Activated naive CD8-positive, alpha-beta T cell treated with anti-CD3 and anti-CD28 coated beads, Interleukin-2, amount 50 U/mL, for 24 hours (primary cell): ENCODE data around the gene HLA-DRA.

Experiments used
- ATAC-seq: fragments of 150-1000 bp; cut with Tn5 transposase; one replicate; pipeline ENCODE4 v1.10.0; 2021
- DNase-seq: peaks from one replicate; pipeline ENCODE4 v3.0.0; 2021
- H3K27ac Mint-ChIP-seq: one replicate; pipeline ENCODE4 v1.8.0; 2021; ENCODE audit warnings: mild to moderate bottlenecking, mixed read lengths
- H3K27me3 Mint-ChIP-seq: one replicate; pipeline ENCODE4 v1.8.0; 2021; ENCODE audit warnings: mixed read lengths
- H3K36me3 Mint-ChIP-seq: one replicate; pipeline ENCODE4 v1.8.0; 2021; ENCODE audit warnings: low read depth, mixed read lengths
- H3K4me1 Mint-ChIP-seq: one replicate; pipeline ENCODE4 v1.8.0; 2021; ENCODE audit warnings: mixed read lengths
- H3K4me3 Mint-ChIP-seq: one replicate; pipeline ENCODE4 v1.8.0; 2021; ENCODE audit warnings: mild to moderate bottlenecking, moderate library complexity, mixed read lengths
- H3K9me3 Mint-ChIP-seq: one replicate; pipeline ENCODE4 v1.8.0; 2021; ENCODE audit warnings: mixed read lengths

The HLA-DRA gene

DNA sequence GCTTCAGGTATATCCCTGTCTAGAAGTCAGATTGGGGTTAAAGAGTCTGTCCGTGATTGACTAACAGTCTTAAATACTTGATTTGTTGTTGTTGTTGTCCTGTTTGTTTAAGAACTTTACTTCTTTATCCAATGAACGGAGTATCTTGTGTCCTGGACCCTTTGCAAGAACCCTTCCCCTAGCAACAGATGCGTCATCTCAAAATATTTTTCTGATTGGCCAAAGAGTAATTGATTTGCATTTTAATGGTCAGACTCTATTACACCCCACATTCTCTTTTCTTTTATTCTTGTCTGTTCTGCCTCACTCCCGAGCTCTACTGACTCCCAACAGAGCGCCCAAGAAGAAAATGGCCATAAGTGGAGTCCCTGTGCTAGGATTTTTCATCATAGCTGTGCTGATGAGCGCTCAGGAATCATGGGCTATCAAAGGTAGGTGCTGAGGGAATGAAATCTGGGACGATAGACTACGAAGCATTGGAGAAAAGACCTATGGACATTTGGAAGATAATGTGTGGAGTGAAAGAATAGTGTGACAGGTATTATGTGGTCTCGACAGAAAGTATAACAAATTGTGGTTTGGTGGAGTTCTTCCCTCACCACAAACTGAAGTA, at the start of gene HLA-DRA:
Gene HLA-DRA, plus strand, starts transcription at position 286 of the 613 bp plus-strand sequence. Its CDS starts 64 bp downstream, at position 350.
- peak within 1 kb of the TSS; percentile 81 for H3K4me3 Mint-ChIP-seq
- peaks cover 22% of the 10 kb centered on the region for H3K27me3 Mint-ChIP-seq
- no peak for DNase-seq
- H3K36me3 Mint-ChIP-seq = peaks cover 13% of the 10 kb centered on the region
- peak; percentile 75 for ATAC-seq
- H3K9me3 Mint-ChIP-seq = no peaks in the 10 kb centered on the region
- H3K4me1 Mint-ChIP-seq = peaks cover 25% of the 10 kb centered on the region
- peak within 1 kb of the TSS; percentile 77 for H3K27ac Mint-ChIP-seq

DNA sequence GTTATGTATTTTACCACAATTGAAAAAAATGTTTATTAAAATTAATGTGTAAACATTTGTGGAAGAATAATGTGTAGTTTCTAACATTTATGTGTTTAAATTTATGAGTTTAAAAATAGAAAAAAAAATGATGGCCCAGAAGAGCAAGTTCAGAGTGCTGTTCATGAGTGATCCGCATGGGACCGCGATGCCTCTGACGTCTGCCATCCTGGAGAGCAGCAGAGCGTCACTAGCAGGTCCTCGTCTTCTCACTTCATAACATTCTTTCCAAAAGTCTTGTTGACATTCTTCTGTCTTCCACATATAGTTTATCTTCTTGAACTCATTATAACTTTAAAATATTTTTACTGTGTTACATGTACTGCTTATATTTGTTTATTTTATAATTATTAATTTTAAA, 48.2 kb upstream of the HLA-DRA start:
- no peak overlapping the region for H3K27ac Mint-ChIP-seq
- DNase-seq = no peak
- H3K9me3 Mint-ChIP-seq = no peaks in the 10 kb centered on the region
- no peaks in the 10 kb centered on the region for H3K36me3 Mint-ChIP-seq
- no peak overlapping the region for H3K4me3 Mint-ChIP-seq
- ATAC-seq = no peak
- peaks cover 18% of the 10 kb centered on the region for H3K27me3 Mint-ChIP-seq
- peaks cover 4% of the 10 kb centered on the region for H3K4me1 Mint-ChIP-seq

DNA sequence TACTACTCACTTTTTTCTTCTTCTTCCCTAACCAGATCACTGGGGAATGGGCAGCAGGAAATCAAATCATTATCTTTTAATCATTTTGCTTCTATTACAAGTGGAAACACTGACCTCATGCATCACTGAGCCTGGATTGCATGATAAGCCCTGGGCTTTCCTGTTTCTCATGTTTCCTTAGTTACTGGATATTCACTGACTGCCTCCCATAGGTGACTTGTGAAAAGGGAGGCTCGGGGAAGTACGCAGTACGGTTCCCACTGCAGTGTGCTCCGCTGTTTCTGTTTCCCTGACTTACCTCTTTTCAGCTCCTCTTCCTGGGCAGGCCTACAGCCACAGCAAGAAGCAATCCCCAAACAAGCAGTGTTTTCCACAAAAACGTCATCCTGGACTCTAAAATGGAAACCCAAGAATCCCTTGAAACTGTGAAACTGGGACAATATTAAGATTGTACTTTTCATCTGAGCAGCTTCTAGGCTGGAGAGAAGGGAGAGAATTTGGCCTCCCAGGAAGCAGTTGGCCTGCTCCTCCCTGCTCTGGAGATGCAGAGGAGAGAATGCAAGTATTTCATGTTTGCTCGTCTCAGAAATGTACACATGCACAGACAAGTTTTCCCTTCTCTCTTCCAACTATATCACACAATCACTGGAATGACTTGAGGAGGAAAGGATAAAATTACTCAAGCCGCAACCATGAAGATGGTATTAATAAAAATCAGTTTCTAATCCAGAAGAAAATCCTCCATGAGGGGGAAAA, 45.8 kb upstream of the HLA-DRA start:
- no peak for DNase-seq
- peaks cover 7% of the 10 kb centered on the region for H3K4me1 Mint-ChIP-seq
- H3K27me3 Mint-ChIP-seq = peaks cover 10% of the 10 kb centered on the region
- H3K36me3 Mint-ChIP-seq = no peaks in the 10 kb centered on the region
- no peak overlapping the region for H3K4me3 Mint-ChIP-seq
- no peaks in the 10 kb centered on the region for H3K9me3 Mint-ChIP-seq
- no peak overlapping the region for H3K27ac Mint-ChIP-seq
- no peak for ATAC-seq

GRCh38 chr6:32396028-32396427, 43.7 kb upstream of the HLA-DRA start:
- Mint-ChIP-seq H3K9me3 (no peaks in the 10 kb centered on the region), H3K36me3 (no peaks in the 10 kb centered on the region), H3K27me3 (peaks cover 12% of the 10 kb centered on the region), H3K27ac (no peak overlapping the region), H3K4me1 (peaks cover 7% of the 10 kb centered on the region), H3K4me3 (no peak overlapping the region)
- DNase-seq (no peak), ATAC-seq (no peak)

- H3K36me3 Mint-ChIP-seq = no peaks in the 10 kb centered on the region
- ATAC-seq (no peak), DNase-seq (no peak)
- H3K9me3 Mint-ChIP-seq = no peaks in the 10 kb centered on the region
- no peak overlapping the region for H3K27ac Mint-ChIP-seq
- H3K4me1 Mint-ChIP-seq = peaks cover 7% of the 10 kb centered on the region
- peaks cover 12% of the 10 kb centered on the region for H3K27me3 Mint-ChIP-seq
- H3K4me3 Mint-ChIP-seq = no peak overlapping the region
Measured at GRCh38 chr6:32397252-32397920, 42.3 kb upstream of the HLA-DRA start.

DNA sequence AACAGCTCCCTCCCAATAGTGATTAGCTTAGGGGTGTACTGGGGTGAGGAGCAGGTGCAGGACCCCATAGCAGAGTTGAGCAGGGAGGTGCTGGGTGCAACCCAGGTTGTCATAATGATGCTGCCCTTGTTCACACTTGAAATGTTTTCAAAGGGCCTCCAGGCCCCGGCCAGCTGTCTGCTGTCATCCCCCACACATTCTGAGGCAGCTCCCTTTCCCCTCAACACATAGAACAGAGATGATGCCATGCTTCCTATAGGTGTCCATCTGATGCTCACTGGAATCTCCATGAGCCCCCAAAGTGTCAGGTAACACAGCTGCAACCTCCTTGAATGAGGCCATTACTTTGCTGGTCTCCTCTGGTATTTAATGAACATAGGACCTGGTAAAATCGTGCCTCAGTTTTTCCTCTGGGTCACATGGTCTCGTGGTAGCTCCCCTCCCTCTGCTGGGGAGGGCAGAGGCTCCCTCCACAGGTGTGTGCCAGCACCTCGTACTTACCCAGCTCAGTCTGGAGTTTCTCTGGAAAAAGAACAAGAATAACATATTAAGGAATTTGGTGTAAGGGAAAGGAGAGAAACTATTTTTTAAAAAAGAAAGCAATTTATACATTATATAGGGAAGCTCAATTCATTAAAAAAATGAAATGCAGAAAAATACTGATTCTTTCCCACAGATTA, 38.3 kb upstream of the HLA-DRA start:
- Mint-ChIP-seq H3K9me3 (no peaks in the 10 kb centered on the region), H3K4me3 (no peak overlapping the region), H3K4me1 (peaks cover 4% of the 10 kb centered on the region), H3K36me3 (no peaks in the 10 kb centered on the region), H3K27me3 (peaks cover 22% of the 10 kb centered on the region), H3K27ac (no peak overlapping the region)
- DNase-seq (no peak), ATAC-seq (no peak)

- no peak overlapping the region for H3K27ac Mint-ChIP-seq
- ATAC-seq (no peak), DNase-seq (no peak)
- peaks cover 22% of the 10 kb centered on the region for H3K27me3 Mint-ChIP-seq
- H3K9me3 Mint-ChIP-seq = no peaks in the 10 kb centered on the region
- H3K4me3 Mint-ChIP-seq = no peak overlapping the region
- no peaks in the 10 kb centered on the region for H3K4me1 Mint-ChIP-seq
- no peaks in the 10 kb centered on the region for H3K36me3 Mint-ChIP-seq
Measured at GRCh38 chr6:32402812-32403211, 36.9 kb upstream of the HLA-DRA start.

- no peak overlapping the region for H3K27ac Mint-ChIP-seq
- H3K9me3 Mint-ChIP-seq = no peaks in the 10 kb centered on the region
- peaks cover 19% of the 10 kb centered on the region for H3K27me3 Mint-ChIP-seq
- no peak overlapping the region for H3K4me3 Mint-ChIP-seq
- no peaks in the 10 kb centered on the region for H3K36me3 Mint-ChIP-seq
- DNase-seq (no peak), ATAC-seq (no peak)
- no peaks in the 10 kb centered on the region for H3K4me1 Mint-ChIP-seq
Measured at GRCh38 chr6:32405656-32406055, 34.0 kb upstream of the HLA-DRA start.

DNA sequence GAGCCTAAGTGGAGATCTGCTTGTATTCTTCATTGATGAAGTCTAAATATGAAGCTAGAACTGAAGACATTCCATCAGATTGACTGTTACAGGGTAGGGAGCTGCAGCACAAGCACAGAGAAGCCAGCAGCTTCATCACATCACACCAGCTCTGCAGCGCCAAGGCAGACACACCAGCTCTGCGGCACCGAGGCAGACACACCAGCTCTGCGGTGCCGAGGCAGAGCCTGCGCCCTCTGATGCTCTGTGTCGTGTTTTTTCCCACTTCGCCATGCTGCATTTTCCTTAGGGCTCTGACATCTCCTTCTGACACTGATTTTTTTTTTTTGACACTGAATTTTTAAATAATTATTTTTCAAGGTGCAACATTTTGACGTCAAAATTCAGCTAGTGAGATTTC, 33.5 kb upstream of the HLA-DRA start:
- Mint-ChIP-seq H3K4me3 (no peak overlapping the region), H3K9me3 (no peaks in the 10 kb centered on the region), H3K36me3 (no peaks in the 10 kb centered on the region), H3K4me1 (no peaks in the 10 kb centered on the region), H3K27ac (no peak overlapping the region), H3K27me3 (peaks cover 19% of the 10 kb centered on the region)
- DNase-seq = no peak
- no peak for ATAC-seq

GRCh38 chr6:32406857-32407256, 32.8 kb upstream of the HLA-DRA start, which contains the start of gene BTNL2:
TSS of gene BTNL2 (minus strand) at chr6:32407181. CDS start at chr6:32407123, 58 bp downstream.
- DNase-seq (no peak), ATAC-seq (no peak)
- Mint-ChIP-seq H3K27me3 (peaks cover 20% of the 10 kb centered on the region), H3K4me3 (no peak within 1 kb of the TSS), H3K27ac (no peak within 1 kb of the TSS), H3K36me3 (no peaks in the 10 kb centered on the region), H3K4me1 (no peaks in the 10 kb centered on the region), H3K9me3 (no peaks in the 10 kb centered on the region)

DNA sequence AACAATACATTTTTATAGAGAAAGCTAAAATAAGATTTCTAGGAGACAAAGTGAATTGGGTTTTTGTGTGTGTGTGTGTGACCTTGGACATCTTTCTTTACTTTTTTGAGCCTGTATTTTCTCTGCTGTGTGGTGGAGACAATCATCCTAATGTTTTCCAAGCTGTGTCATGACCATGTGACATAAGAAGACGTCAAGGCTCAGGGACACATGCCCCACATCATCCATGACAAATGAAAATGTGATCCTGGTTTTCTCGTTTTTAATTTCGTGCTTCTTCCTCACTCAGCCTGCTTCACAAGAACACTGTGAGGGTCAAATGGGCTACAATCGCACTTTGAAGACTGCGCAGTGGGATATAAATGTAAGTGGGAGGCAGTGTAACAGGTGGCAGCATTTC, 28.8 kb upstream of the HLA-DRA start:
- Mint-ChIP-seq H3K9me3 (no peaks in the 10 kb centered on the region), H3K4me1 (peaks cover 10% of the 10 kb centered on the region), H3K27ac (no peak overlapping the region), H3K27me3 (peaks cover 31% of the 10 kb centered on the region), H3K36me3 (no peaks in the 10 kb centered on the region), H3K4me3 (no peak overlapping the region)
- DNase-seq (no peak), ATAC-seq (no peak)

DNA sequence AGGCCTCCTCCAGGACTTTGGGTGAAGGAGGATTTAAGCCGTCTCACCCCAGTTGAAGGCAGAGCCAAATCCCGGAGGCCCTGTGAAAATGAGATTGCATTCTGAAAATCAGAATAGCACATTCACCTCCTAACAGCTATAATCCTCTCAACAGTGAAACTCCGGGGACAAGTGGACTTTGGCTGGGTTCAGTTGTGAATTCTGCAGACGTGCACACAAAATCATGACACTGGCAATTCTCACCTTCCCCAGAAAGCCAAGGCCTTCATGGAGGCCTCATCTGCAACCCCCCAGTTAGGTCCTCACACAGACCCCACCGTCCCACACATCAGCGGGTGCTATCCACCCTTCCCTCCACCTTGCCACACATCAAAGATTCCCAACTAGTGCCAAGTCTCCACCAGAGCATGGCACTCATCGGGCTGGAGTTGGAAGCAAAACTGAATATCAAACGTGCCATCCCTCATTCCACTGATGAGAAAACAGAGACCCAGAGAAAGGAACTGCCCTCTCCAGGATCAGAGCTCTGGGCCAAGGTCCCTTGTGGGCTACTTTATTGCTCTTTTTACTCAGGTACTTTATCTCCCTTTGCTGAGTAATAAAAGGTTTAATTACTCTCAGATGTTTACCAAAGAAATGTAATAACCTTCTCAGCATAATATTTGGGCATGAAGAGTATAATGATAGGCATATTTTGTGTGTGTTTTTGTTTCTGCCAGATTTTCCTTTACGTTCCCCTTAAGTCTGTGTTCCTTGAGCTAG, 27.9 kb upstream of the HLA-DRA start:
- no peak overlapping the region for H3K4me3 Mint-ChIP-seq
- no peaks in the 10 kb centered on the region for H3K9me3 Mint-ChIP-seq
- ATAC-seq (no peak), DNase-seq (no peak)
- peaks cover 10% of the 10 kb centered on the region for H3K4me1 Mint-ChIP-seq
- peaks cover 34% of the 10 kb centered on the region for H3K27me3 Mint-ChIP-seq
- no peaks in the 10 kb centered on the region for H3K36me3 Mint-ChIP-seq
- no peak overlapping the region for H3K27ac Mint-ChIP-seq

GRCh38 chr6:32413427-32414047, 26.1 kb upstream of the HLA-DRA start:
- Mint-ChIP-seq H3K27me3 (peaks cover 38% of the 10 kb centered on the region), H3K4me1 (peaks cover 10% of the 10 kb centered on the region), H3K4me3 (no peak overlapping the region), H3K9me3 (no peaks in the 10 kb centered on the region), H3K36me3 (no peaks in the 10 kb centered on the region), H3K27ac (peak overlapping the region; percentile 17)
- peak; percentile 81 for ATAC-seq
- DNase-seq = peak; percentile 89
